WTC11 (cell line): Measurements from ENCODE around the gene HBE1. TPM values are rescaled to one million over a fixed set of nuclear protein-coding genes. Genes with fewer than 3 reads are reported as not detected.

Experiments used
- ATAC-seq: fragments of 200-7000 bp; cut with Tn5 transposase; 2 replicates; pipeline ENCODE4 v1.10.0; 2021; ENCODE audit warnings: mild to moderate bottlenecking, moderate library complexity
- CTCF ChIA-PET: fragments of 300-600 bp; sonication (Branson Sonifier 250); formaldehyde crosslinking; loops from one replicate; lab custom pipeline; 2021; ENCODE audit warnings: antibody characterized with exemption; lab: Charles Lee
- POLR2A ChIA-PET: fragments of 350-600 bp; sonication (Branson Sonifier 250); formaldehyde crosslinking; loops from one replicate; lab custom pipeline; 2021; ENCODE audit warnings: antibody characterized with exemption; lab: Charles Lee
- DNase-seq: peaks from one replicate; pipeline ENCODE4 v3.0.0; 2021; ENCODE audit warnings: low spot score
- H3K27ac Mint-ChIP-seq: 2 replicates; pipeline ENCODE4 v1.8.0; 2021; ENCODE audit warnings: mixed read lengths
- H3K27me3 Mint-ChIP-seq: 2 replicates; pipeline ENCODE4 v1.8.0; 2021; ENCODE audit warnings: low read depth, mild to moderate bottlenecking, moderate library complexity, mixed read lengths
- H3K36me3 Mint-ChIP-seq: 2 replicates; pipeline ENCODE4 v1.8.0; 2021; ENCODE audit warnings: mixed read lengths
- H3K4me1 Mint-ChIP-seq: 2 replicates; pipeline ENCODE4 v1.8.0; 2022; ENCODE audit warnings: mixed read lengths
- H3K4me3 Mint-ChIP-seq: 2 replicates; pipeline ENCODE4 v1.8.0; 2021; ENCODE audit warnings: mild to moderate bottlenecking, moderate library complexity, mixed read lengths
- H3K9me3 Mint-ChIP-seq: 2 replicates; pipeline ENCODE4 v1.8.0; 2021; ENCODE audit warnings: mixed read lengths
- ESRRA ChIP-seq: sonication (generic); formaldehyde crosslinking; IDR thresholded peaks from 2 replicates; pipeline ENCODE4 v1.8.1; 2022; ENCODE audit warnings: mild to moderate bottlenecking, missing genetic modification reagents, borderline replicate concordance
- ETV6 ChIP-seq: sonication (generic); formaldehyde crosslinking; IDR thresholded peaks from 2 replicates; pipeline ENCODE4 v1.8.1; 2022; ENCODE audit warnings: mild to moderate bottlenecking, missing genetic modification reagents
- HMGA2 ChIP-seq: fragments of 250-450 bp; sonication (Bioruptor Pico); IDR thresholded peaks from 2 replicates; pipeline ENCODE4 v1.4.0; 2021; ENCODE audit warnings: mild to moderate bottlenecking, moderate library complexity
- JAZF1 ChIP-seq: fragments of 250-450 bp; sonication (Bioruptor Pico); IDR thresholded peaks from 2 replicates; pipeline ENCODE4 v1.9.0; 2021; ENCODE audit warnings: moderate library complexity, mild to moderate bottlenecking, inconsistent platforms
- NR3C1 ChIP-seq: sonication (generic); formaldehyde crosslinking; conservative IDR thresholded peaks from 2 replicates; pipeline ENCODE4 v1.8.1; 2023; ENCODE audit warnings: low read depth, mild to moderate bottlenecking, missing genetic modification reagents
- RORB ChIP-seq: fragments of 250-450 bp; sonication (Bioruptor Pico); IDR thresholded peaks from 2 replicates; pipeline ENCODE4 v1.9.0; 2021; ENCODE audit warnings: mild to moderate bottlenecking
- TP53 ChIP-seq: sonication (generic); formaldehyde crosslinking; IDR thresholded peaks from 2 replicates; pipeline ENCODE4 v1.8.1; 2023; ENCODE audit warnings: mild to moderate bottlenecking, missing genetic modification reagents
- USF1 ChIP-seq: sonication (generic); formaldehyde crosslinking; IDR thresholded peaks from 2 replicates; pipeline ENCODE4 v1.8.0; 2022; ENCODE audit warnings: mild to moderate bottlenecking, missing genetic modification reagents
- ZMAT4 ChIP-seq: fragments of 250-450 bp; sonication (Bioruptor Pico); IDR thresholded peaks from 2 replicates; pipeline ENCODE4 v1.9.0; 2021; ENCODE audit warnings: mild to moderate bottlenecking
- ZNF219 ChIP-seq: sonication (generic); formaldehyde crosslinking; IDR thresholded peaks from 2 replicates; pipeline ENCODE4 v1.8.0; 2023; ENCODE audit warnings: missing genetic modification reagents, mild to moderate bottlenecking, borderline replicate concordance
- ZNF232 ChIP-seq: sonication (generic); formaldehyde crosslinking; IDR thresholded peaks from 2 replicates; pipeline ENCODE4 v1.8.0; 2022; ENCODE audit warnings: mild to moderate bottlenecking, missing genetic modification reagents
- ZNF396 ChIP-seq: fragments of 250-450 bp; sonication (Bioruptor Pico); IDR thresholded peaks from 2 replicates; pipeline ENCODE4 v1.8.0; 2021; ENCODE audit warnings: mild to moderate bottlenecking, moderate library complexity, borderline replicate concordance
- total RNA-seq: library from RNA; stranded (reverse); gene quantifications from 3 replicates; pipeline ENCODE4 v1.2.3, GENCODE V29; 2021
- TF ChIP-seq, protein P1 (sequence below): sonication (generic); formaldehyde crosslinking; IDR thresholded peaks from 2 replicates; pipeline ENCODE4 v1.8.0; 2022; ENCODE audit warnings: mild to moderate bottlenecking, missing genetic modification reagents
- TF ChIP-seq, protein P2 (sequence below): sonication (generic); formaldehyde crosslinking; IDR thresholded peaks from 2 replicates; pipeline ENCODE4 v1.8.0; 2022; ENCODE audit warnings: mild to moderate bottlenecking, missing genetic modification reagents
- TF ChIP-seq, protein P3 (sequence below): fragments of 250-450 bp; sonication (Bioruptor Pico); IDR thresholded peaks from 2 replicates; pipeline ENCODE4 v2.1.2; 2022; ENCODE audit warnings: mild to moderate bottlenecking, moderate library complexity
- TF ChIP-seq, protein P4 (sequence below): sonication (generic); formaldehyde crosslinking; conservative IDR thresholded peaks from 2 replicates; pipeline ENCODE4 v1.8.1; 2023; ENCODE audit warnings: mild to moderate bottlenecking, low read depth, missing genetic modification reagents, moderate library complexity
- TF ChIP-seq, protein P5 (sequence below): sonication (generic); formaldehyde crosslinking; IDR thresholded peaks from 2 replicates; pipeline ENCODE4 v1.8.1; 2022; ENCODE audit warnings: missing genetic modification reagents, borderline replicate concordance
- TF ChIP-seq, protein P6 (sequence below): fragments of 250-450 bp; sonication (Bioruptor Pico); IDR thresholded peaks from 2 replicates; pipeline ENCODE4 v1.9.0; 2021; ENCODE audit warnings: mild to moderate bottlenecking, borderline replicate concordance

The HBE1 gene
- total RNA-seq, 1 experiment from 2014 or later: 3.1 TPM

GRCh38 chr11:5280582-5281102, 10.9 kb upstream of the HBE1 start (continued):
- TF ChIP-seq, protein P1, sequence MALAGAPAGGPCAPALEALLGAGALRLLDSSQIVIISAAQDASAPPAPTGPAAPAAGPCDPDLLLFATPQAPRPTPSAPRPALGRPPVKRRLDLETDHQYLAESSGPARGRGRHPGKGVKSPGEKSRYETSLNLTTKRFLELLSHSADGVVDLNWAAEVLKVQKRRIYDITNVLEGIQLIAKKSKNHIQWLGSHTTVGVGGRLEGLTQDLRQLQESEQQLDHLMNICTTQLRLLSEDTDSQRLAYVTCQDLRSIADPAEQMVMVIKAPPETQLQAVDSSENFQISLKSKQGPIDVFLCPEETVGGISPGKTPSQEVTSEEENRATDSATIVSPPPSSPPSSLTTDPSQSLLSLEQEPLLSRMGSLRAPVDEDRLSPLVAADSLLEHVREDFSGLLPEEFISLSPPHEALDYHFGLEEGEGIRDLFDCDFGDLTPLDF (CRISPR knock-in tag): no peak
- TF ChIP-seq, protein P2, sequence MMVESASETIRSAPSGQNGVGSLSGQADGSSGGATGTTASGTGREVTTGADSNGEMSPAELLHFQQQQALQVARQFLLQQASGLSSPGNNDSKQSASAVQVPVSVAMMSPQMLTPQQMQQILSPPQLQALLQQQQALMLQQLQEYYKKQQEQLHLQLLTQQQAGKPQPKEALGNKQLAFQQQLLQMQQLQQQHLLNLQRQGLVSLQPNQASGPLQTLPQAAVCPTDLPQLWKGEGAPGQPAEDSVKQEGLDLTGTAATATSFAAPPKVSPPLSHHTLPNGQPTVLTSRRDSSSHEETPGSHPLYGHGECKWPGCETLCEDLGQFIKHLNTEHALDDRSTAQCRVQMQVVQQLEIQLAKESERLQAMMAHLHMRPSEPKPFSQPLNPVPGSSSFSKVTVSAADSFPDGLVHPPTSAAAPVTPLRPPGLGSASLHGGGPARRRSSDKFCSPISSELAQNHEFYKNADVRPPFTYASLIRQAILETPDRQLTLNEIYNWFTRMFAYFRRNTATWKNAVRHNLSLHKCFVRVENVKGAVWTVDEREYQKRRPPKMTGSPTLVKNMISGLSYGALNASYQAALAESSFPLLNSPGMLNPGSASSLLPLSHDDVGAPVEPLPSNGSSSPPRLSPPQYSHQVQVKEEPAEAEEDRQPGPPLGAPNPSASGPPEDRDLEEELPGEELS (CRISPR knock-in tag): no peak
- TF ChIP-seq ZNF396 (CRISPR knock-in tag): no peak
- TF ChIP-seq TP53 (CRISPR knock-in tag): no peak
- no peak for TF ChIP-seq JAZF1 (CRISPR knock-in tag)
- TF ChIP-seq, protein P3, sequence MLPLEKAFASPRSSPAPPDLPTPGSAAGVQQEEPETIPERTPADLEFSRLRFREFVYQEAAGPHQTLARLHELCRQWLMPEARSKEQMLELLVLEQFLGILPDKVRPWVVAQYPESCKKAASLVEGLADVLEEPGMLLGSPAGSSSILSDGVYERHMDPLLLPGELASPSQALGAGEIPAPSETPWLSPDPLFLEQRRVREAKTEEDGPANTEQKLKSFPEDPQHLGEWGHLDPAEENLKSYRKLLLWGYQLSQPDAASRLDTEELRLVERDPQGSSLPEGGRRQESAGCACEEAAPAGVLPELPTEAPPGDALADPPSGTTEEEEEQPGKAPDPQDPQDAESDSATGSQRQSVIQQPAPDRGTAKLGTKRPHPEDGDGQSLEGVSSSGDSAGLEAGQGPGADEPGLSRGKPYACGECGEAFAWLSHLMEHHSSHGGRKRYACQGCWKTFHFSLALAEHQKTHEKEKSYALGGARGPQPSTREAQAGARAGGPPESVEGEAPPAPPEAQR (CRISPR knock-in tag): no peak
- TF ChIP-seq, protein P4, sequence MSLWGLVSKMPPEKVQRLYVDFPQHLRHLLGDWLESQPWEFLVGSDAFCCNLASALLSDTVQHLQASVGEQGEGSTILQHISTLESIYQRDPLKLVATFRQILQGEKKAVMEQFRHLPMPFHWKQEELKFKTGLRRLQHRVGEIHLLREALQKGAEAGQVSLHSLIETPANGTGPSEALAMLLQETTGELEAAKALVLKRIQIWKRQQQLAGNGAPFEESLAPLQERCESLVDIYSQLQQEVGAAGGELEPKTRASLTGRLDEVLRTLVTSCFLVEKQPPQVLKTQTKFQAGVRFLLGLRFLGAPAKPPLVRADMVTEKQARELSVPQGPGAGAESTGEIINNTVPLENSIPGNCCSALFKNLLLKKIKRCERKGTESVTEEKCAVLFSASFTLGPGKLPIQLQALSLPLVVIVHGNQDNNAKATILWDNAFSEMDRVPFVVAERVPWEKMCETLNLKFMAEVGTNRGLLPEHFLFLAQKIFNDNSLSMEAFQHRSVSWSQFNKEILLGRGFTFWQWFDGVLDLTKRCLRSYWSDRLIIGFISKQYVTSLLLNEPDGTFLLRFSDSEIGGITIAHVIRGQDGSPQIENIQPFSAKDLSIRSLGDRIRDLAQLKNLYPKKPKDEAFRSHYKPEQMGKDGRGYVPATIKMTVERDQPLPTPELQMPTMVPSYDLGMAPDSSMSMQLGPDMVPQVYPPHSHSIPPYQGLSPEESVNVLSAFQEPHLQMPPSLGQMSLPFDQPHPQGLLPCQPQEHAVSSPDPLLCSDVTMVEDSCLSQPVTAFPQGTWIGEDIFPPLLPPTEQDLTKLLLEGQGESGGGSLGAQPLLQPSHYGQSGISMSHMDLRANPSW (CRISPR knock-in tag): no peak
- TF ChIP-seq, protein P5, sequence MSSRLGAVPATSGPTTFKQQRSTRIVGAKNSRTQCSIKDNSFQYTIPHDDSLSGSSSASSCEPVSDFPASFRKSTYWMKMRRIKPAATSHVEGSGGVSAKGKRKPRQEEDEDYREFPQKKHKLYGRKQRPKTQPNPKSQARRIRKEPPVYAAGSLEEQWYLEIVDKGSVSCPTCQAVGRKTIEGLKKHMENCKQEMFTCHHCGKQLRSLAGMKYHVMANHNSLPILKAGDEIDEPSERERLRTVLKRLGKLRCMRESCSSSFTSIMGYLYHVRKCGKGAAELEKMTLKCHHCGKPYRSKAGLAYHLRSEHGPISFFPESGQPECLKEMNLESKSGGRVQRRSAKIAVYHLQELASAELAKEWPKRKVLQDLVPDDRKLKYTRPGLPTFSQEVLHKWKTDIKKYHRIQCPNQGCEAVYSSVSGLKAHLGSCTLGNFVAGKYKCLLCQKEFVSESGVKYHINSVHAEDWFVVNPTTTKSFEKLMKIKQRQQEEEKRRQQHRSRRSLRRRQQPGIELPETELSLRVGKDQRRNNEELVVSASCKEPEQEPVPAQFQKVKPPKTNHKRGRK: no peak
- TF ChIP-seq ZNF219 (CRISPR knock-in tag): no peak
- no peak for TF ChIP-seq ZMAT4 (CRISPR knock-in tag)

GRCh38 chr11:5279471-5280090, 9.8 kb upstream of the HBE1 start:
- no peaks in the 10 kb centered on the region; the same call in 1 of the 2 replicates for H3K9me3 Mint-ChIP-seq
- ChIA-PET CTCF (no interaction called here), POLR2A (interaction anchor here (1.0 kb wide), 1 partner anchor 9 kb away, joined by 3 read pairs; the partner anchor contains the start of gene HBE1)
- no peak overlapping the region for H3K4me3 Mint-ChIP-seq
- H3K36me3 Mint-ChIP-seq: no peaks in the 10 kb centered on the region
- no peaks in the 10 kb centered on the region for H3K27me3 Mint-ChIP-seq
- DNase-seq: no peak
- no peak for ATAC-seq
- peaks cover 5% of the 10 kb centered on the region for H3K4me1 Mint-ChIP-seq
- H3K27ac Mint-ChIP-seq: no peak overlapping the region
- TF ChIP-seq, protein P2 (CRISPR knock-in tag): no peak
- TF ChIP-seq RORB (CRISPR knock-in tag): no peak
- TF ChIP-seq ESRRA: no peak
- no peak for TF ChIP-seq USF1 (CRISPR knock-in tag)
- TF ChIP-seq ZNF232: no peak
- TF ChIP-seq HMGA2 (CRISPR knock-in tag): no peak
- TF ChIP-seq ETV6 (CRISPR knock-in tag): no peak
- TF ChIP-seq, protein P6, sequence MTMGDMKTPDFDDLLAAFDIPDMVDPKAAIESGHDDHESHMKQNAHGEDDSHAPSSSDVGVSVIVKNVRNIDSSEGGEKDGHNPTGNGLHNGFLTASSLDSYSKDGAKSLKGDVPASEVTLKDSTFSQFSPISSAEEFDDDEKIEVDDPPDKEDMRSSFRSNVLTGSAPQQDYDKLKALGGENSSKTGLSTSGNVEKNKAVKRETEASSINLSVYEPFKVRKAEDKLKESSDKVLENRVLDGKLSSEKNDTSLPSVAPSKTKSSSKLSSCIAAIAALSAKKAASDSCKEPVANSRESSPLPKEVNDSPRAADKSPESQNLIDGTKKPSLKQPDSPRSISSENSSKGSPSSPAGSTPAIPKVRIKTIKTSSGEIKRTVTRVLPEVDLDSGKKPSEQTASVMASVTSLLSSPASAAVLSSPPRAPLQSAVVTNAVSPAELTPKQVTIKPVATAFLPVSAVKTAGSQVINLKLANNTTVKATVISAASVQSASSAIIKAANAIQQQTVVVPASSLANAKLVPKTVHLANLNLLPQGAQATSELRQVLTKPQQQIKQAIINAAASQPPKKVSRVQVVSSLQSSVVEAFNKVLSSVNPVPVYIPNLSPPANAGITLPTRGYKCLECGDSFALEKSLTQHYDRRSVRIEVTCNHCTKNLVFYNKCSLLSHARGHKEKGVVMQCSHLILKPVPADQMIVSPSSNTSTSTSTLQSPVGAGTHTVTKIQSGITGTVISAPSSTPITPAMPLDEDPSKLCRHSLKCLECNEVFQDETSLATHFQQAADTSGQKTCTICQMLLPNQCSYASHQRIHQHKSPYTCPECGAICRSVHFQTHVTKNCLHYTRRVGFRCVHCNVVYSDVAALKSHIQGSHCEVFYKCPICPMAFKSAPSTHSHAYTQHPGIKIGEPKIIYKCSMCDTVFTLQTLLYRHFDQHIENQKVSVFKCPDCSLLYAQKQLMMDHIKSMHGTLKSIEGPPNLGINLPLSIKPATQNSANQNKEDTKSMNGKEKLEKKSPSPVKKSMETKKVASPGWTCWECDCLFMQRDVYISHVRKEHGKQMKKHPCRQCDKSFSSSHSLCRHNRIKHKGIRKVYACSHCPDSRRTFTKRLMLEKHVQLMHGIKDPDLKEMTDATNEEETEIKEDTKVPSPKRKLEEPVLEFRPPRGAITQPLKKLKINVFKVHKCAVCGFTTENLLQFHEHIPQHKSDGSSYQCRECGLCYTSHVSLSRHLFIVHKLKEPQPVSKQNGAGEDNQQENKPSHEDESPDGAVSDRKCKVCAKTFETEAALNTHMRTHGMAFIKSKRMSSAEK (CRISPR knock-in tag): no peak
- no peak for TF ChIP-seq NR3C1 (CRISPR knock-in tag)
